IPS-18c (cell line): ENCODE data around the gene LCE2D.
"Not testable (repeated sequence)": the region's sequence is repeated elsewhere in the genome, so short reads cannot be mapped to it uniquely, and the experiment has no call there.

Source experiments
- H3K4me3 ChIP-seq: 2 replicates; pipeline ENCODE4 v1.7.0; 2013; ENCODE audit warnings: low read depth, mild to moderate bottlenecking, low read length, moderate library complexity; ENCODE audit not compliant: insufficient read depth
- H3K9me3 ChIP-seq: one replicate; pipeline ENCODE4 v1.6.1; 2013; ENCODE audit warnings: mild to moderate bottlenecking, low read length, moderate library complexity; ENCODE audit not compliant: control insufficient read depth, insufficient read depth

Gene LCE2D

GRCh38 chr1:152663098-152663497 lies at the start of gene LCE2D:
LCE2D (plus strand) TSS chr1:152663380; CDS start chr1:152664106, 726 bp downstream.
- no peak within 1 kb of the TSS; the same call in 1 of the 2 replicates for H3K4me3 ChIP-seq
- H3K9me3 ChIP-seq = peaks cover 12% of the 10 kb centered on the region

GRCh38 chr1:152613511-152613910 lies 49.7 kb upstream of the LCE2D start, which contains the start of gene LCE3B:
LCE3B (plus strand) TSS chr1:152613811; CDS start chr1:152613811, 0 bp downstream.
- no peak within 1 kb of the TSS for H3K4me3 ChIP-seq
- H3K9me3 ChIP-seq = peaks cover 9% of the 10 kb centered on the region

GRCh38 chr1:152621993-152622392 lies 41.2 kb upstream of the LCE2D start:
- Histone ChIP-seq H3K9me3 (peaks cover 30% of the 10 kb centered on the region), H3K4me3 (no peak overlapping the region)

- H3K4me3 ChIP-seq = no peak within 1 kb of the TSS
- peaks cover 30% of the 10 kb centered on the region for H3K9me3 ChIP-seq
Observed at GRCh38 chr1:152622803-152623202, 40.4 kb upstream of the LCE2D start, which contains the start of gene LCE3A. LCE3A (minus strand) TSS chr1:152623103; CDS start chr1:152623103, 0 bp downstream.

- Histone ChIP-seq H3K4me3 (no peak overlapping the region), H3K9me3 (peaks cover 30% of the 10 kb centered on the region)
Observed at GRCh38 chr1:152623203-152623844, 39.9 kb upstream of the LCE2D start.

GRCh38 chr1:152626744-152627143 lies 36.4 kb upstream of the LCE2D start:
- H3K9me3 ChIP-seq = peaks cover 29% of the 10 kb centered on the region

GRCh38 chr1:152630596-152630995 lies 32.6 kb upstream of the LCE2D start:
- no peak overlapping the region for H3K4me3 ChIP-seq
- H3K9me3 ChIP-seq = peaks cover 15% of the 10 kb centered on the region

More at GRCh38 chr1:152626744-152627143, 36.4 kb upstream of the LCE2D start:
- no peak overlapping the region for H3K4me3 ChIP-seq

- Histone ChIP-seq H3K9me3 (peaks cover 15% of the 10 kb centered on the region), H3K4me3 (no peak overlapping the region)
Observed at GRCh38 chr1:152640351-152640750, 22.8 kb upstream of the LCE2D start.

- Histone ChIP-seq H3K9me3 (peaks cover 14% of the 10 kb centered on the region), H3K4me3 (no peak overlapping the region)
Observed at GRCh38 chr1:152643945-152644344, 19.2 kb upstream of the LCE2D start.

- no peak overlapping the region for H3K4me3 ChIP-seq
- peaks cover 14% of the 10 kb centered on the region for H3K9me3 ChIP-seq
Observed at GRCh38 chr1:152645146-152645545, 18.0 kb upstream of the LCE2D start.

- Histone ChIP-seq H3K4me3 (no peak overlapping the region), H3K9me3 (peaks cover 8% of the 10 kb centered on the region)
Observed at GRCh38 chr1:152646656-152647055, 16.5 kb upstream of the LCE2D start.

- no peak overlapping the region for H3K4me3 ChIP-seq
- H3K9me3 ChIP-seq = peaks cover 4% of the 10 kb centered on the region
Observed at GRCh38 chr1:152654110-152654509, 9.1 kb upstream of the LCE2D start.

- Histone ChIP-seq H3K4me3 (no peak overlapping the region), H3K9me3 (peaks cover 4% of the 10 kb centered on the region)
Observed at GRCh38 chr1:152656459-152656858, 6.7 kb upstream of the LCE2D start.

- H3K4me3 ChIP-seq = no peak overlapping the region
- peaks cover 4% of the 10 kb centered on the region for H3K9me3 ChIP-seq
Observed at GRCh38 chr1:152657677-152658076, 5.5 kb upstream of the LCE2D start.

- Histone ChIP-seq H3K9me3 (peaks cover 4% of the 10 kb centered on the region), H3K4me3 (no peak overlapping the region)
Observed at GRCh38 chr1:152658649-152659048, 4.5 kb upstream of the LCE2D start.

- peaks cover 12% of the 10 kb centered on the region for H3K9me3 ChIP-seq
- H3K4me3 ChIP-seq = not testable (repeated sequence)
Observed at GRCh38 chr1:152666171-152666570, 3.0 kb downstream of the LCE2D start.

GRCh38 chr1:152667648-152668047 lies 4.5 kb downstream of the LCE2D start:
- Histone ChIP-seq H3K9me3 (peaks cover 12% of the 10 kb centered on the region), H3K4me3 (no peak overlapping the region)

- no peak overlapping the region for H3K4me3 ChIP-seq
- H3K9me3 ChIP-seq = peaks cover 13% of the 10 kb centered on the region
Observed at GRCh38 chr1:152673016-152673415, 9.8 kb downstream of the LCE2D start.

- H3K9me3 ChIP-seq = peaks cover 21% of the 10 kb centered on the region
- not testable (repeated sequence) for H3K4me3 ChIP-seq
Observed at GRCh38 chr1:152674983-152675382, 11.8 kb downstream of the LCE2D start, which contains the start of gene LCE2C. LCE2C (plus strand) TSS chr1:152675279; CDS start chr1:152676016, 737 bp downstream.
